GM21528 (cell line): Measurements from ENCODE around the gene TDRD12.
"Not testable (repeated sequence)": the region's sequence is repeated elsewhere in the genome, so short reads cannot be mapped to it uniquely, and the experiment has no call there.

Experiments
- ATAC-seq: cut with Tn5 transposase; IDR thresholded peaks from one replicate; pipeline ENCODE4 v1.9.1; 2021; ENCODE audit warnings: mild to moderate bottlenecking, moderate library complexity; ENCODE audit not compliant: unreplicated experiment, low FRiP score

Gene TDRD12

GRCh38 chr19:32862741-32863140 lies 143.2 kb downstream of the TDRD12 start:
- ATAC-seq, result no peak

GRCh38 chr19:32863301-32863700 lies 143.7 kb downstream of the TDRD12 start:
- ATAC-seq, result no peak

DNA sequence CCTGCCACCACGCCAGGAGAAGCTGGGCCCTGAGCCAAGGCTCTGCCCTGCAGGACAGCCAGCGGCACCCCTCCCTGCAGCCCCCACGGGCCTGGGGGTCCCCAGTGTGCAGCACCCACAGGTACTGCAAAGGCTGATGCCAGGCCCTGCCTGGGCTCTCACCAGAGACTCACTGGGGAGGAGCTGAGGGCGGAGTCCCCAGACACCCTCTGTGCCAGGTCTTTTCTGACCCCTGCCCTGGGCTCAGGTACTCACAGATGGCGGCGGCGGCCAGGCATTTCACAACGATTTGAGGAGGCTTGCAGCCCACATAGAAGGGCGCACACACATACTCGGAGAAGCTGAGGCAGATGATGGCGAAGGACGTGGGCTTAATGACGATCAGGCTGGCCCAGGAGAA lies 144.3 kb downstream of the TDRD12 start:
- no peak for ATAC-seq

GRCh38 chr19:32864318-32865007 lies 144.9 kb downstream of the TDRD12 start:
- ATAC-seq, result no peak

DNA sequence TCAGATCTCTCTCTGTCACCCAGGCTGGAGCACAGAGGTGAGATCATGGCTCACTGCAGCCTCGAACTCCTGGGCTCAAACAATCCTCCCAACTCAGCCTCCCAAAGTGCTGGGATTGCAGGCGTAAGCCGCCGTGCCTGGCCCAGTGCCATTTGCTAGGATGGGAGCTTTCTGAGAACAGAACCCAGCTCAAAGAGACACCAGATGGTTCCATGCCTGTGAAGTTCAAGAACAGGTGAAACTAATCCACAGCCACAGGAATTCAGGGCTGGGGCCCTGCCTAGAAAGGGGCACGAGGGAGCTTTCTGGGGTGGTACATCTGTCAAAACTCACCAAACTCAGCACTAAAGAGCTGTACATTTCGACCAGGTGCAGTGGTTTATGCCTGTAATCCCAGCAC lies 145.8 kb downstream of the TDRD12 start:
- no peak for ATAC-seq

GRCh38 chr19:32866061-32866460 lies 146.5 kb downstream of the TDRD12 start:
- no peak for ATAC-seq

DNA sequence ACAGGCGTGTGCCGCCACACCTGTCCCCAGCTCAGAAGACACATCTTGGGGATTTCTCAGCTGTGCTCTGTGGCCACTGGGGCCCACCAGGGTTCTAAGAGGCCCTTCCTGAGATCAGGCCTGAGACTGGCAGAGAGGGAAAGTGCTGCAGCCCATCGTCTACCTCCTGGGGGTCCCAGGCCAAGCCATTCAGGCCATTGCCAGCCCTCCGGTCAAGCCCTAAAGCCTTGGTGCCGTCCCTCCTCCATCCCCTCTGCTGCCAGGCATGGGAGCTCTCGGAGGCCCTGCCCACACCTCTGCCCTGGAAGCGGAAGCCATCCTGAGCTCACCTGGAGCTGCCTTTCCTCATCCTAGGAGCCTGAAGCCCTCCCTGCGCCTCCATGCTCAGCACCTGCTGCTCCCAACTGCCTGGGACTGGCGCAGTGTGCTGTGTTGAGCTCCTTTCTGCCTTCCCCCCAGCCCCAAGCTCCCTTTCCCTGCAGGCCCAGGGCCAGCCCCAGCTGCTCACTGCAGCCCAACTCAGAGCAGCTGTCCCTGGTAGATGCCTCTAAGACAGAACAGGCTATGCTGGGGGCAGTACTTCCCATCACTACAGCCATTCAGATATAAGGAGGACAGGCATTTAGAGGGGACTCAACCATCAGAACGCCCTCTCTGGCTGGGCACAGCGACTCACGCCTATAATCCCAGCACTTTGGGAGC lies 147.1 kb downstream of the TDRD12 start:
- no peak for ATAC-seq

DNA sequence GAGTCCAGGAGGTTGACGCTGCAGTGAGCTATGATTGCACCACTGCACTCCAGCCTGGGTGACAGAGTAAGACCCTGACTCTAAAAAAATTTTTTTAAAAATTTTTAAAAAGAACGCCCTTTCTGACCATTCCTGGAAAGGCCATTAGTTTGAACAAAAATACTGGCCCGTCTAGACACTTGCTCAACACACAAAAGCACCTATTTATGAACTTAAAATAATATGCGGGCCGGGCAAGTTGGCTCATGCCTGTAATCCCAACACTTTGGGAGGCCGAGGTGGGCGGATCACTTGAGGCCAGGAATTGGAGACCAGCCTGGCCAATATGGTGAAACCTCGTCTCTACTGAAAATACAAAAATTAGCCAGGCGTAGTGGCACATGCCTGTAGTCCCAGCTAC lies 147.9 kb downstream of the TDRD12 start:
- not testable (repeated sequence) for ATAC-seq

GRCh38 chr19:32868206-32868950 lies 148.8 kb downstream of the TDRD12 start:
- no peak for ATAC-seq

DNA sequence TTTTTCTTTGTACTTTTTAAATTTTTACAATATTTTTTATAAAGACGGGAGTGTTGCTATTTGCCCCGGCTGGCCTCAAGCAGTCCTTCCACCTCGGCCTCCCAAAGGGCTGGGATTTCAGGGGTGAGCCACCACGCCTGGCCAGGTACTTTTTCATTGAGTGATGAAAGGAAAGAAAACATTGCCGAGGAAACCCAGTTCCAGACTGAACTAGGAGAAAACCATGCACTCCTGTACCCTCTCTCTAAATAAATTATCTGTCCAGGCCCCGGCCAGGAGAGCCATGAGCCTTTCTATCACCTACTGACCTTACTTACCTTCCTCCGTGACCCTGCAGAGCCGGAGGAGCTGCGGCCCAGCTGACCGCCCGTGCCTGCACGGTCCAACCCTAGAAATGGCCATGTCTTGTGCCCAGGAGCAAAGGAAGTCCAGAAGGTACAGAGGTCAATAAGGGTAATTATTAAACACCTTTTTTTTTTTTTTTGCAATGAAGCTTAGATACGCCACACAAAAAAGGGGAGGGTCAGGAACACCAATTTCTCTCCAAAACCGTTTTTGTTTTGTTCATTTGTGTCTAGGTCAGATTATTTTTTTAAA lies 149.9 kb downstream of the TDRD12 start, which contains the start of gene SLC7A9:
Gene SLC7A9, minus strand, starts transcription at position 399 of the 597 bp plus-strand sequence. CDS start 1,233 bp downstream, outside the sequence.
- ATAC-seq, result no peak

DNA sequence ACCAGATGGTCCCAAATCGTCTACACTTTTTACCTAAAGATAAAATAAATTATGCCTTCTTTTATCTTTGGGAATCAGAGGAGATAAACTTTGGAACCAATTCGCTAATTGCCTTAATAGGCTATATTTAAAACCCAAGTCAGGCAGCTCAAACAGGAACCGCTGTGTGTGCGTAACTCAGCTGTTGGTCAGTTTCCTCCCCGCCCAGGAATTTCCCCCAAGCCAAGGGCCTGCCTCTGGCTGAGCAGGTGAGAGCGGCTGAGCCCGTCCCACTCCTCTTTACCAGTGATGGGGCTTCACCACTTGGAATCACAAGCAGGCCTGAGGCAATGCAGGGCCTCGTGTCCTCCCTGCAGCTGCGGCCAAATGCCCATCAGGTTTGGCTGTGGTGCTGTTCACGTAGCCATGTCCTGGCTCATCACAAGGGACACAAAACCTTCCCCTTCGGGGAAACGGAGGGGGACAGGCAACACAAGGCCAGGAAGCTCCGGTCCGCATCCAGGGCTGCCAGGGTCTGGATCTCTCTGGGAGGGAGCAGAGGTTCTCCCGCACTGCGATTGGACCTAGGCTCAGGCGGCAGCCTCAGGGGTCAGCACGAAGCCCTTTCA lies 150.5 kb downstream of the TDRD12 start:
- ATAC-seq, result no peak

DNA sequence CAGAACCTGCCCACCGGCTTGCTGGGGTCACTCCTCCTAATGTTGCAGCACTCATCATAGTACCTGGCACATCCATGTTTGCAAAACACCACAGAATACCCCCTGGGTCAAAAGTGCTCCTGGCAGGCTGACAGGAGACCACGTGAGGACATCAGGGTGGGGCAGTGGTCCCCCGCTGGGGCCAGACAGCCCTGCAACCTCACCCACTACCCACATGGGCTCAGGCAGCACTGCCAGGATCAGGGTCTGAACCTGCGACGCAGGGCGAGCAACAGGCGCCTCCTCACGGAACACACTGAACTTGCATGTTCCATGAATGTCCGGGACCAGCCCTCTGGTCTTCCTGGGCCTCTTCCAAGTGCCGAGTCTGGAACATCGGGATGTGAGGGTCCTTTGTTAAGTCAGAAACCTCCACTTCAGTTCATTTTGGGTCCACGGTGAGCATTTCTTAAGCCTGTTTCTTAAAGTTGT lies 151.4 kb downstream of the TDRD12 start:
- no peak for ATAC-seq

DNA sequence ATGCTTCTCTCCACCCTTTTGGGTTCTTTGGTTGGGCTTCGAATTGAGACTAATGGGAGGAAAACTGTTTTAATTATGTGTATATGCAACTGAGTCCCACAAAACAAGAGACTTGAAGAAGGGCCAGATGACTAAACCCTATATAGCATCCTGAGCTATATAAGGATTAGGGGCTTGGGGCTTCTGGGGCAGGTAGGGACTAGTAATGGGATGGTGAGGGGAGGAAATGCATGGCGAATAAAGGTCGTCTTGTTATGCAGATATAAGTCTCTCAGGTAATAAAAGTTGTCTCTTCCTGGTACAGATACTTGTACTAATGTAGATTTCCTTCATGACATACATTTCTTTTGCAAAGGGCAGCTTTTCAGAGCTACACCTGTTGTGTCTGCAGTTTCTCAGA lies 152.8 kb downstream of the TDRD12 start:
- no peak for ATAC-seq

DNA sequence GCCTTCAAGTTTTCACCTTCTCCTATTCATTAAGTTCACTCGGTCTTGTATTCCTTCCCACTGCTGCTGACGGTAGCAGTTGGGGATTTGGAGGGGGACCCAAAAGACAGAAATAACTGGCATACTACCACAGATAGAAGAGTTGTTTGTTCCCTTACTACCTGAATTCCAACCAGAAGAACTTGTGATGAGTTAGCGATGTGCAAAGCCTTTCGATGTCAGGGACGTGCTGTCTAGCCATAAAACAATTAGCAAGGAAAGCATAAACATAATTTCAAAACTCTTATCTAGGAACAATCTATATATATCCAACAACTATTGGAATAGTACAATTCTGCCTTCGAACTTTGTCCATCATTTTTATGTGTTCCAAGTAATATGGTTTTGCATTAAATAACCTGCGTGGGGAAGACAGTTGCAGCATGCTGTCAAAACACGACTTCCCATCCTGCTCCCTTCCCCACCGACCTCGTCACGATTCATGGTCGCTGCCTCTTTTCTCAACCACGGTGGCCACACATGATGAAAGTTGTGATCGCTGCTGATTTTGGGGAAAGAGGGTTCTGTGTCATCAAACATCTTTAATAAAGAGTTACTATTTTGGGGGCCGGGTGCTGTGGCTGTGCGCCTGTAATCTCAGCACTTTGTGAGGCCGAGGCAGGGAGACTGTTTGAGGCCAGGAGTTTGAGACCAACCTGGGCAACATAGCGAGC lies 153.8 kb downstream of the TDRD12 start:
- ATAC-seq, result no peak

- no peak for ATAC-seq
Measured at GRCh38 chr19:32874605-32875004, 155.0 kb downstream of the TDRD12 start.

DNA sequence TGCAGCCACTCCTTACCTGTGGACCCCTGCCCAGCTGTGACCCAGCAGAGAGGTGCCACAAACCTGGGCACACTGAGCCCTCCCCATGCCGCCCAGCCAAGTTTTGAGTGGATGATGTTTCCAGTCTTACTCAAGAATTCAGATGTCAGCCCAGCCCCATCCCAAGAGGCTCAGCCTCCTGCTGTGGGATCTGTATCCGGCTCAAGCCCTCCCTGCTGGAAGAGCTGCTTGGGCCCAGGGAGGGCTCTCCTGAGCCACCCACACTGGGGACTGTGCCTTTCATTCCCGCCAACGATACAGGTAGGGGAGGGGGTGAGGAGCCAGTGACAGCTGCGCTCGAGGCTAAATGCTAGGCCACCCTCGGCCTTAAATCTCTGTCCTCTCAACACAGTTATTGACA lies 155.9 kb downstream of the TDRD12 start:
- ATAC-seq, result no peak

- ATAC-seq, result no peak
Measured at GRCh38 chr19:32876236-32876918, 156.8 kb downstream of the TDRD12 start.

- no peak for ATAC-seq
Measured at GRCh38 chr19:32876919-32877285, 157.3 kb downstream of the TDRD12 start.
